ENCODE results near the gene HM13.

The HM13 gene

GRCh38 chr20:31489152-31489551 lies 25.1 kb upstream of the HM13 start:
- Histone ChIP-seq H3K4me1 (ENCODE audit: control insufficient read depth in 1 of 2, insufficient read depth in 2 of 2, low read length in 2 of 2) (no peaks in the 10 kb centered on the region), H3K9me3 (ENCODE audit: insufficient read depth, low read depth, low read length) (peaks cover 22% of the 10 kb centered on the region), H3K4me3 (ENCODE audit: low read depth, low read length) (no peak overlapping the region), H2BK120ac (ENCODE audit: insufficient read depth, low read length, poor library complexity) (no peak overlapping the region), H3K4me2 (ENCODE audit: low read length) (no peak overlapping the region), H3K9ac (ENCODE audit: low read length) (no peak overlapping the region), H4K8ac (ENCODE audit: low read depth, low read length) (no peak overlapping the region), H3K14ac (ENCODE audit: low read length) (no peak overlapping the region), H4K91ac (ENCODE audit: low read depth, low read length) (no peak overlapping the region), H4K12ac (ENCODE audit: low read depth, low read length) (no peak overlapping the region), H3K18ac (ENCODE audit: low read length) (no peak overlapping the region), H3K27ac (ENCODE audit: low read depth, low read length) (no peak overlapping the region), H2BK12ac (ENCODE audit: low read length) (no peak overlapping the region), H3K27me3 (ENCODE audit: insufficient read depth, low read length) (no peaks in the 10 kb centered on the region), H2AFZ (ENCODE audit: insufficient read depth, low read length, poor library complexity) (no peak overlapping the region), H3K79me2 (ENCODE audit: control insufficient read depth, insufficient read depth, low read length, poor library complexity) (no peaks in the 10 kb centered on the region), H3K79me1 (ENCODE audit: low read length) (no peaks in the 10 kb centered on the region), H2AK5ac (ENCODE audit: low read length) (no peak overlapping the region), H3K36me3 (ENCODE audit: control insufficient read depth in 1 of 2, insufficient read depth in 2 of 2, low read length in 2 of 2) (no peaks in the 10 kb centered on the region), H2BK5ac (ENCODE audit: low read depth, low read length, poor library complexity) (no peak overlapping the region), H3K4ac (ENCODE audit: low read depth, low read length) (no peak overlapping the region), H3K23ac (ENCODE audit: low read length) (no peak overlapping the region)
- DNase-seq: no peak
- no CpG with 5 or more reads among the region's 3 CpGs for WGBS (ENCODE audit: extremely low coverage, insufficient coverage, insufficient read length)

DNA sequence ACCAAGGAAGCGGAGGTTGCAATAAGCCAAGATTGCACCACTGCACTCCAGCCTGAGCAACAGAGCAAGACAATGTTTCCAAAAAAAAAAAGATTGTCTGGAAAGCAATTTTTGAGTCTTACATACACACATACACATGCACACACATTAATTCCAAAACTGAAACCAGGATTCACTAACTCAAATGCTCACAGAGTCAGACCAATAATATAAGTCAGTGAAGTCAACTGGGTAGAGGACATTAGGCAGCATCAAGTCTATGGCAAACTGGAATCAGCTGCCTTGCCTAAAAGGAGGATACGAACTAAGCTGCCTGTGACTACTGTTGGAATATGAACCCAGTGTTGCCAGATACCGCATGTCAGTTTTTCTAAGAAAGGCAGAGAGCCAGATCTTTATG lies 23.5 kb upstream of the HM13 start:
- Histone ChIP-seq H3K27ac (ENCODE audit: low read depth, low read length) (no peak overlapping the region), H3K36me3 (ENCODE audit: control insufficient read depth in 1 of 2, insufficient read depth in 2 of 2, low read length in 2 of 2) (no peaks in the 10 kb centered on the region), H2BK5ac (ENCODE audit: low read depth, low read length, poor library complexity) (no peak overlapping the region), H4K91ac (ENCODE audit: low read depth, low read length) (no peak overlapping the region), H3K79me2 (ENCODE audit: control insufficient read depth, insufficient read depth, low read length, poor library complexity) (no peaks in the 10 kb centered on the region), H3K23ac (ENCODE audit: low read length) (no peak overlapping the region), H2AK5ac (ENCODE audit: low read length) (no peak overlapping the region), H4K8ac (ENCODE audit: low read depth, low read length) (no peak overlapping the region), H3K27me3 (ENCODE audit: insufficient read depth, low read length) (no peaks in the 10 kb centered on the region), H2AFZ (ENCODE audit: insufficient read depth, low read length, poor library complexity) (no peak overlapping the region), H2BK120ac (ENCODE audit: insufficient read depth, low read length, poor library complexity) (no peak overlapping the region), H3K18ac (ENCODE audit: low read length) (no peak overlapping the region), H3K4me2 (ENCODE audit: low read length) (no peak overlapping the region), H3K9me3 (ENCODE audit: insufficient read depth, low read depth, low read length) (peaks cover 10% of the 10 kb centered on the region), H3K4ac (ENCODE audit: low read depth, low read length) (no peak overlapping the region), H4K12ac (ENCODE audit: low read depth, low read length) (no peak overlapping the region), H3K4me3 (ENCODE audit: low read depth, low read length) (no peak overlapping the region), H3K4me1 (ENCODE audit: control insufficient read depth in 1 of 2, insufficient read depth in 2 of 2, low read length in 2 of 2) (no peaks in the 10 kb centered on the region), H3K14ac (ENCODE audit: low read length) (no peak overlapping the region), H3K9ac (ENCODE audit: low read length) (no peak overlapping the region), H3K79me1 (ENCODE audit: low read length) (no peaks in the 10 kb centered on the region), H2BK12ac (ENCODE audit: low read length) (no peak overlapping the region)
- WGBS (ENCODE audit: extremely low coverage, insufficient coverage, insufficient read length): no CpG with 5 or more reads among the region's 3 CpGs
- DNase-seq: no peak

- Histone ChIP-seq H3K14ac (ENCODE audit: low read length) (no peak overlapping the region), H3K4ac (ENCODE audit: low read depth, low read length) (no peak overlapping the region), H3K9me3 (ENCODE audit: insufficient read depth, low read depth, low read length) (peaks cover 16% of the 10 kb centered on the region), H3K4me1 (ENCODE audit: control insufficient read depth in 1 of 2, insufficient read depth in 2 of 2, low read length in 2 of 2) (no peaks in the 10 kb centered on the region), H3K27me3 (ENCODE audit: insufficient read depth, low read length) (no peaks in the 10 kb centered on the region), H2BK120ac (ENCODE audit: insufficient read depth, low read length, poor library complexity) (no peak overlapping the region), H4K8ac (ENCODE audit: low read depth, low read length) (no peak overlapping the region), H3K4me2 (ENCODE audit: low read length) (no peak overlapping the region), H2AFZ (ENCODE audit: insufficient read depth, low read length, poor library complexity) (no peak overlapping the region), H4K12ac (ENCODE audit: low read depth, low read length) (no peak overlapping the region), H4K91ac (ENCODE audit: low read depth, low read length) (no peak overlapping the region), H3K36me3 (ENCODE audit: control insufficient read depth in 1 of 2, insufficient read depth in 2 of 2, low read length in 2 of 2) (no peaks in the 10 kb centered on the region), H2BK12ac (ENCODE audit: low read length) (no peak overlapping the region), H3K4me3 (ENCODE audit: low read depth, low read length) (no peak overlapping the region), H3K23ac (ENCODE audit: low read length) (no peak overlapping the region), H3K79me1 (ENCODE audit: low read length) (no peaks in the 10 kb centered on the region), H2BK5ac (ENCODE audit: low read depth, low read length, poor library complexity) (no peak overlapping the region), H3K9ac (ENCODE audit: low read length) (no peak overlapping the region), H3K79me2 (ENCODE audit: control insufficient read depth, insufficient read depth, low read length, poor library complexity) (no peaks in the 10 kb centered on the region), H3K27ac (ENCODE audit: low read depth, low read length) (no peak overlapping the region), H3K18ac (ENCODE audit: low read length) (no peak overlapping the region), H2AK5ac (ENCODE audit: low read length) (no peak overlapping the region)
- WGBS (ENCODE audit: extremely low coverage, insufficient coverage, insufficient read length): no CpG with 5 or more reads among the region's 2 CpGs
- peak; percentile 66 to 85 for DNase-seq
These were observed 20.1 kb upstream of the HM13 start for GRCh38 chr20:31494131-31494530.

DNA sequence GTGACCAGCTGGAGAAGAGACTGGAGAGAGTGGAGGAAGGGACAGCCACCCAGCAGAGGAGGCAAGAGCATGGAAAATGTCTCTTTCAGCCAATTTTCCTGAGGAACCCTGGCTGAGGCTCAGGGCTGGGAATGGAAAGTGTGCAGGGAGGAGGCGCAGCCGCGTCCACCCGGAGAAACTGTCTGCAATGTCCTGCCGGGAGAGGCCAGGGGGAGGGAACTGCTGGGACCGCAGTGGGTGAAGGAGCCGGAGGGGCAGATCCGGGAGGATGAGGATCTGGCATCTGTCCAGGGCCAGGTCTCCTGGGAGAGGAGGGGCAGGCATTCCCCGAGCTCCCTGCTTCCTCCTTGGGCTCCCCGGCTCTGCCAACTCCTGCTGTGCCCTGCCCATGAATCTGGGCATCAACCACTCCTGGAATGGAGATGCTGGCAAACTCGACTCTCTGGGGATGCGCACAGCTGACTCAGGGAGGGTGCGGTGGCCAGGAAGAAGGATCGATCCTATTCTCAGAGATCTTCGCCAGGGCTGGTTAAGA lies 17.4 kb upstream of the HM13 start:
- Histone ChIP-seq H2AFZ (ENCODE audit: insufficient read depth, low read length, poor library complexity) (no peak overlapping the region), H3K4me2 (ENCODE audit: low read length) (no peak overlapping the region), H3K14ac (ENCODE audit: low read length) (no peak overlapping the region), H3K23ac (ENCODE audit: low read length) (no peak overlapping the region), H2AK5ac (ENCODE audit: low read length) (no peak overlapping the region), H3K27me3 (ENCODE audit: insufficient read depth, low read length) (no peaks in the 10 kb centered on the region), H2BK5ac (ENCODE audit: low read depth, low read length, poor library complexity) (no peak overlapping the region), H3K79me2 (ENCODE audit: control insufficient read depth, insufficient read depth, low read length, poor library complexity) (no peaks in the 10 kb centered on the region), H3K36me3 (ENCODE audit: control insufficient read depth in 1 of 2, insufficient read depth in 2 of 2, low read length in 2 of 2) (no peaks in the 10 kb centered on the region), H3K4ac (ENCODE audit: low read depth, low read length) (no peak overlapping the region), H3K9me3 (ENCODE audit: insufficient read depth, low read depth, low read length) (peaks cover 21% of the 10 kb centered on the region), H3K9ac (ENCODE audit: low read length) (no peak overlapping the region), H4K8ac (ENCODE audit: low read depth, low read length) (no peak overlapping the region), H3K4me3 (ENCODE audit: low read depth, low read length) (no peak overlapping the region), H3K4me1 (ENCODE audit: control insufficient read depth in 1 of 2, insufficient read depth in 2 of 2, low read length in 2 of 2) (no peaks in the 10 kb centered on the region), H2BK12ac (ENCODE audit: low read length) (no peak overlapping the region), H2BK120ac (ENCODE audit: insufficient read depth, low read length, poor library complexity) (no peak overlapping the region), H4K91ac (ENCODE audit: low read depth, low read length) (no peak overlapping the region), H3K18ac (ENCODE audit: low read length) (no peak overlapping the region), H4K12ac (ENCODE audit: low read depth, low read length) (no peak overlapping the region), H3K79me1 (ENCODE audit: low read length) (no peaks in the 10 kb centered on the region), H3K27ac (ENCODE audit: low read depth, low read length) (no peak overlapping the region)
- no CpG with 5 or more reads among the region's 15 CpGs for WGBS (ENCODE audit: extremely low coverage, insufficient coverage, insufficient read length)
- no peak for DNase-seq
